ENCODE measurements around the gene DUSP3.
"Not testable (repeated sequence)": the region's sequence is repeated elsewhere in the genome, so short reads cannot be mapped to it uniquely, and the experiment has no call there.

The DUSP3 gene

DNA sequence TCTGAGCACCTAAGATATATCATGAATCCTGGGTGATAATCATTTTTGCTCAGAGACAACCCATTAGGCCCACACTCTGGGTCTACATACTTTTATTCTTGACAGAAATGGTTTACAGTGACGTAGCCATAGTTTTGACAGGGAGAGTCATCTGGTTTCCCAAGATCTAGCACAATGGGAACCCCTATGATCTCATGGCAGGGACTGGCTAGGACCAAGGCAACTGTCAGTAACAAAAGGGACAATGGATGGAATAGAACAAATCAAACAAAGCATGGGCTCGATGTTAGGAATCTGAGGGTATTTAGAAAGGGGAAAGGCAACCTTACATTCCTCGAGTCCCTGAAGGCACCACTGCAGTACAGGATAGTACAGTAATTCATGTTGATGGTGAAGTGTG lies 22.0 kb upstream of the DUSP3 start:
- no peak for DNase-seq

DNA sequence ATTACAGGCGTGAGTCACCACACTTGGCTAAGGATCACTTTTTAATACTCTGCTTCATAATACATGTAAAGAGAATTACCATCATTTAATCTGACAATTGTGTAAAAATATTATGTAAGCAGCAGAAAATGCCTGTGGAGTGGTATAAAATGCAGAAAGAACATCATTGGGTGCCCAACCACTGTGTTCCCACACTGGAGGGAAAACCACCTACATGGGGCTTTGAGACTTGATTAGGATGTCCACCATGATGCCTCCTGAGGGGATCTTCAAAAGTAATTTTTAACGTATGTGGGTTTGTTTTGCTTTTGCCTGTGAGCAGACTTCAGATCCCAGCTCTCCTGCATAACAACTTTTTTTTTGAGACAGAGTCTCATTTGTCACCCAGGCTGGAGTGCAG lies 20.3 kb upstream of the DUSP3 start:
- DNase-seq: no peak

DNA sequence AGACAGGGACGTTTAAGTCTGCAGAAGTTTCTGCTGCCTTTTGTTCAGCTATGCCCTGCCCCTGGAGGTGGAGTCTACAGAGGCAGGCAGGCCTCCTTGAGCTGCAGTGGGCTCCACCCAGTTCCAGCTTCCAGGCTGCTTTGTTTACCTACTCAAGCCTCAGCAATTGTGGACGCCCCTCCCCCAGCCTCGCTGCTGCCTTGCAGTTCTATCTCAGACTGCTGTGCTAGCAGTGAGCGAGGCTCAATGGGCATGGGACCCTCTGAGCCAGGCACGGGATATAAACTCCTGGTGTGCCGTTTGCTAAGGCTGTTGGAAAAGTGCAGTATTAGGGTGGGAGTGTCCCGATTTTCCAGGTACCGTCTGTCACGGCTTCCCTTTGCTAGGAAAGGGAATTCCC lies 19.2 kb upstream of the DUSP3 start:
- not testable (repeated sequence) for DNase-seq

DNA sequence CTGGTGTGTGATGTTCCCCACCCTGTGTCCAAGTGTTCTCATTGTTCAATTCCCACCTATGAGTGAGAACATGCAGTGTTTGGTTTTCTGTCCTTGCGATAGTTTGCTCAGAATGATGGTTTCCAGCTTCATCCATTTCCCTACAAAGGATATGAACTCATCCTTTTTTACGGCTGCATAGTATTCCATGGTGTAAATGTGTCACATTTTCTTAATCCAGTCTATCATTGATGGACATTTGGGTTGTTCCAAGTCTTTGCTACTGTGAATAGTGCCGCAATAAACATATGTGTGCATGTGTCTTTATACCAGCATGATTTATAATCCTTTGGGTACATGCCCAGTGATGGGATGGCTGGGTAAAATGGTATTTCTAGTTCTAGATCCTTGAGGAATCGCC lies 13.9 kb upstream of the DUSP3 start:
- not testable (repeated sequence) for DNase-seq

DNA sequence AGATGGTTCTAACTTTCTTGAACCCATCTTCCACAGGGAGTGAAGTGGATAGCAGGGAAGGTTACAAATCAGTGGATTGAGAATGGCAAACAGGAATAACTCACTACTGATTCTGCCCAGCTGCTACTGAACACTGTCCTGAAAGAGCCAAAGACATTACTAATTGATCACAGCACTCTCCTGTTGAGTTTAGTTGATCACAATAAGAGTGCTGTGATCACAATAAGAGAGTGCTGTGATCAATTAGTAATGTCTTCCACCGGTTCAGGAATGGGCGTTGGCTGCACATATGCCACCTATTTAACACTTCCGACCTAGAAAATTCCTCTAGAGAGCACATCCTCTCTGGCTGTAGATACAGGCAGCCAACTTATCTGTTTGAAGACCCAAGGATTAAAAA lies 12.8 kb upstream of the DUSP3 start:
- no peak for DNase-seq

DNA sequence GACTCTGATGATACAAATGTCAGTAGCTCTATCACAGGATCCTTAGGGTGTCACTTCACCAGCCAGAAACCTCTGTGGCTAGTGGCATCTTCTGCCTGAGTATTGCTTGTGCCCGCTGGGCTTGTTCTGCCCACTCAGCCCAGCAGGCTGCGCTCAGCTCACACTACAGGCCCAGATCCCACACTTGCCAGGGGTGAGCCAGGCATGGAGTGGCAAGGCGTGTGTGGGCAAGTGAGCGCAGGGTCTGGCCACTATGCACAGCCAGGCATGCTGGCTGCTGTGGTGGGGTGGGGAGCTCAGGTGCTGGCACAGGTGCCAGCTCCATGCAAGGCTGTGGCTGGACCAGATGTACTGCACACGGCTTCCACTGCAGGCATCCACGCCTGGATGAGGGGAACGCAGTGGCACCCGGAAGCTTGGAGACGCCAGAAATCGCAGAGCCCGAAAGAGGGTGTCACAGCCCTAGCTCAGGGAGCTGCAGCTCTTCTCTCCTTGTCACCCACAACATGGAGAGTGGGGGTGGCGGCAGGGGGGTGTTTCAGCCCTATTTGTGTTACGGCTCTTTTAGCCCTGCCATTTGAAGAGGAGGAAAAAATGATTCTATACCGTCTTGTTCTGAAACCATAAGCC lies 11.6 kb upstream of the DUSP3 start:
- no peak for DNase-seq

DNA sequence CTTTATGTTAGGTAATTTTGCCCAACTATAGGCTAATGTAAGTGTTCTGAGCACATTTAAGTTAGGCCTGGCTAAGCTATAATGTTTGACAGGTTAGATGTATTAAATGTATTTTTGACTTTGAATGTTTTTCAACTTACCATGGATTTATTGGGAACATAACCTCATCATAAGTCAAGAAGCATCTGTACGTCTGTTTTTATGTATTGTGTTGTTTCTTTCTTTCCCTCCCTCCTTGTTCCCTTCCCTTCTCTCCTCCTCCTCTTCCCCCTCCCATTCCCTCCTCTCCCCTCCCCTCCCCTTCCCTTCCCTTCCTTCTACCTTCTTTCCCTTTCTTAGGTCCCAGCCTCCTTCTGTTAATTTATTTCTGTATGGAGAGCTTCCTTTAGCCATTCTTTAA lies 10.7 kb upstream of the DUSP3 start:
- no peak for DNase-seq

DNA sequence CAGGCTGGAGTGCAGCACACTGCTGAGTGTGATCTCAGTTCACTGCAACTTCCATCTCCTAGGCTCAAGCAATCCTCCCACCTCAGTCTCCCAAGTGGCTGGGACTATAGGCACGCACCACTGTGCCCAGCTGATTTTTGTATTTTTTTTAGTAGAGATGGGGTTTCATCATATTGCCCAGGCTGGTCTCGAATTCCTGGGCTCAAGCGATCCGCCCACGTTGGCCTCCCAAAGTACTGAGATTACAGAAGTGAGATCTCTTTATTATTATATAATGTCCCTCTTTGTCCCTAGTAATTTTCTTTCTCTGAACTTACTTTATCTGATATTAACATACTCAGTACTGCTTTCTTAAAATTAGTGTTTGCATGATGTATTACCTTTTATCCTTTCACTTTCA lies 9.8 kb upstream of the DUSP3 start:
- no peak for DNase-seq

DNA sequence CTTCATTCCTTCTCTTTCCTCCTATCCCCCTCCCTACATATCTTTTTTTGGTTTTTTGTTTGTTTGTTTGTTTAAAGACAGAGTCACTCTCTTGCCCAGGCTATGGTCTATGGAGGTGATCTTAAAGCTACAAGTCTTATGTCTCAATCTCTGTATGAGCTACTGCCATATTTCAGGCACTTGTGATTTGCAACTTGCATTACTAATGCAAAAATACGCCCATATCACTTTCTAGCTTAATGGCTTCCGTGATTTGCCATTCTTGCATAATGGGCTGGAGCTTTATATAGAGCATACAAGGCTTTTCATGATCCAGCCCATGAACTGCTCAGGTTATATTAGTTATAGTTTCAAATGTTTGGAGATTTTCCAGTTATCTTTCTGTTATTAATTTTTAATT lies 9.0 kb upstream of the DUSP3 start:
- DNase-seq: no peak

DNA sequence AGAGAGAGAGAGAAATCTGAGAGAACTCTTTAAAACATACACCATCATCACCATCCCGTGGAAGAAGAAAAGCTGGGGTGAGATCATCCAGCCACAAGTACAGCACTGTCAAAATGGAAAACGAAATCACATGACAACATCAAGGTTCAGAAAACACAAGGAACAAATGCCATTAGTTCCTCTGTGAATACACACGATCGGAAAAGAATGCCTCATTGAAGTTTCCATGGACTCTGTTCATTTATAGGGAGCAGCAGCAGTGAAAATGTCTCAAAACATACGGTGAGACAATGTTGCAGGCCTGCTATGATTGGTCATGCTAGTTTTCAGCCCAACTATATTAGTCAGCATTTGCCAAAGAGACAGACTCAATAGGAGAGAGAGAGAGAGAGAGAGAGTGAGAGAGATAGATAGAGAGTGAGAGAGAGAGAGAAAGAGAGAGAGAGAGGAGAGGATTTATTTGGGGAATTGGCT lies 5.9 kb upstream of the DUSP3 start:
- no peak for DNase-seq

DNA sequence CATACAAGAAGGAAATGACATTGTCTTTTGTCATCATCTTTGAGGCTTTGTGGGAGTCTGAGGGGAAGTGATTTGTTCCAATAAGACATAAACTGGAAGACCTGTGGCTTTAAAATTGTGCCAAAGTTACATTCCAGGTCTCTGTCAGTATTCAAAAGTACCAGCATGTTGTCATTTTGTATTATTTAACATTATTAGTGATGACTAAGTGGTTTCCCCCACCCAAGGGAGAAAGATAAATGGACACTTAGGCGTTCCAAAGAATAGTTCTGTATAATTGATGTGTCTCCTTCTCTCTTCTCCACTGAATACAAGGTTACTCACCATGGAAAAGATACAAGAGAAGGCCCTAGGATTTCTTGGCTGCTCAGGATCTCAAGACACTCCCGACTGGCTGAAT lies 5.3 kb upstream of the DUSP3 start:
- no peak for DNase-seq

DNA sequence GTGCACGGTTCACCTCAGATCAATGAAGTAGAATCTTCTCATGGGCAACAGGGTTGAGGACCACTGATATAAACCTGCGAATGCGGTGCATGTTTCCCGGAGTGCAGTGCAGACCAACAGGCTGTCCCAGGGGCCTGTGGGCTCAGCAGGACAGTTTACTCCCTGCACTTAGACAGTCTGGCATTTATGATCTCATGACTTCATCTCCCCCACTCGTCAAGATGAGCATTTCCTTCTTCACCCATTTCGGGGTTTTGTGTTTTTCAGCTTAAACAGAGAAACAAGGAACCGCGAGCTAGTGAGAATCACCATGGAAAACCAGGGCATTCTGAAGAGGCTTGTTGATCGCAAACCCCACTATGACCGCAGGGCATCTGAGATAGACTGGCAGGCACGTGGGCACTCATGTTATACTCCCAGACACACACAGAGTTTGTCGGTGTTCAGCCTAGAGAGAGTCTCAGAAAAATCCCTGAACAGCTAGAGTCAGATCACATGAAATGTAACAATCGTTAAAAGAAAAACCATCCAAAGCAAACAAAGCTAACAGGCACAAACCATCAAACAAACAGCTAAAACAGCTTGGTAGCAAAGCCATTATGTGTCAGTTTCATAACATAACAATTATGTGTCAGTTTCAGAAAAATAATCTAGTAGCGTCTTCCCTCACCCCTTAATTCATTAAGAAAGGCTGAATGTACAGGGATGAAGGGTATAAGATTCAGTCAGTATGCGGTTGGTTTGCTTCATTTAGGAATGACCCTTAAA lies 4.3 kb upstream of the DUSP3 start:
- no peak for DNase-seq

DNA sequence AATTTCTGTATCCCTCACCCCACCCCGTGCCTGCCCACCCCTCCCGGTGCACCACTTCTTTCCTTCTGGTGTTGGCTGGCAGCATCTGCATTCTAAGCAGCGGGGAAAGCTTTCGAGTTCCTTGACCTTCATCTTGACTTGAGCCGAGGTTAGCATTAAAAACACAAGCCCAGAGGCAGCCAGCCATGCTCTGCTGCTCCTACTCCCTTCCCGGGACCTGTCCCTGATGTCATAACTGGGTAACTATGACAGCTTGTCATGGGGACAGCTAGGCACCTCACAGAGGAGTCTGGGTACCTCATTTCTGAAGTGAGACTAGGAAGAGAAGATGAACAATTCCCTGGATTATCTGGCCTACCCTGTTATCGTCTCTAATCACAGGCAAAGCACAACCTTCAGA lies 1.4 kb upstream of the DUSP3 start, which contains the start of gene CFAP97D1:
Gene CFAP97D1 (plus strand): TSS at position 301 of the 400 bp plus-strand sequence. CDS start 28 bp downstream, at position 329.
- no peak for DNase-seq

DNA sequence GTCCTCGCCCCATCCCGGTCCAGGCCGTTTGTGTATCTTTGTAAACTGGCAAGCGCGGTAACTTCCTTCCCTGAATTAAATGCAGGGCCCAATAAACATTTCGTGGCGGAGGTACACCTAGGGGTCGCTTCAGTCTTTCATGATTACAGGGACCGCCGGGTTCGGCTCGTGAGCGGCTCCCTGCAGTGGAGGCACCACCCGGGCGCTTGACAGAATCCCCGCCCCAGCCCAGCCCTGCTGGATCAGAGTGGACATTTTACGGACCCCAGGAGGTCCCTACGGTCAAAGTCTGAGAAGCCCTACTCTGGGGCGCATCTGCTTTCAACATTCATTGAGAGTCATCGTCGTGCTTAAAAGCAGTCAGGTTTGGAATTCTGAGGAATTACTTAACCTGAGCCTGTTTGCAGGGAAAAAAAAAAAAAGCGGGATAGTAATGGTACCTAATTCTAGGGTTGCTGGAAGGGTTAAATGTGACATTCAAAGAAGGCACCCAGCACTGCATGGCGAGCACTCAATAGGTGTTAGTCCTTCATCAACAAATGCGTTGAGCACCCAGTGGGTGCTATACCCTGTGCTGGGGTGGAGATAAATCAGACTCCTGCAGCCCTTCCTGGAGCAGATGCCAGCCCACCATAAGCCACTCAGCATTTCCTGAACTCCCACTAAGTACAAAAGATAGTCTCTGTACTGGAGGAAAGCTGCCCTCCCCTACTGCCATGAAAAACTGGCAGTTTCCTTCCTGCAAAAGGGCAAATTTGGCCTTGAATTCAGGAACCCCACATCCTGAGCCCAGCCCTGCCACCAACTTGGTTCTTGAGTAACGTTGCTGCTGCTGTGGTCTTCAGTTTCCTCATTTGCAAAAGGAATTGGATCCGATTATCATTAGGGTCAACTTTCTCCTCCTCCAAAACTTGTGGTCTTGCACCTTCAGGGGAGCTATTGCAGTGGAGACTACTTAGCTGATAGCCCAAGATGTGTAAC lies 658 bp upstream of the DUSP3 start:
- DNase-seq: peak; percentile 17

DNA sequence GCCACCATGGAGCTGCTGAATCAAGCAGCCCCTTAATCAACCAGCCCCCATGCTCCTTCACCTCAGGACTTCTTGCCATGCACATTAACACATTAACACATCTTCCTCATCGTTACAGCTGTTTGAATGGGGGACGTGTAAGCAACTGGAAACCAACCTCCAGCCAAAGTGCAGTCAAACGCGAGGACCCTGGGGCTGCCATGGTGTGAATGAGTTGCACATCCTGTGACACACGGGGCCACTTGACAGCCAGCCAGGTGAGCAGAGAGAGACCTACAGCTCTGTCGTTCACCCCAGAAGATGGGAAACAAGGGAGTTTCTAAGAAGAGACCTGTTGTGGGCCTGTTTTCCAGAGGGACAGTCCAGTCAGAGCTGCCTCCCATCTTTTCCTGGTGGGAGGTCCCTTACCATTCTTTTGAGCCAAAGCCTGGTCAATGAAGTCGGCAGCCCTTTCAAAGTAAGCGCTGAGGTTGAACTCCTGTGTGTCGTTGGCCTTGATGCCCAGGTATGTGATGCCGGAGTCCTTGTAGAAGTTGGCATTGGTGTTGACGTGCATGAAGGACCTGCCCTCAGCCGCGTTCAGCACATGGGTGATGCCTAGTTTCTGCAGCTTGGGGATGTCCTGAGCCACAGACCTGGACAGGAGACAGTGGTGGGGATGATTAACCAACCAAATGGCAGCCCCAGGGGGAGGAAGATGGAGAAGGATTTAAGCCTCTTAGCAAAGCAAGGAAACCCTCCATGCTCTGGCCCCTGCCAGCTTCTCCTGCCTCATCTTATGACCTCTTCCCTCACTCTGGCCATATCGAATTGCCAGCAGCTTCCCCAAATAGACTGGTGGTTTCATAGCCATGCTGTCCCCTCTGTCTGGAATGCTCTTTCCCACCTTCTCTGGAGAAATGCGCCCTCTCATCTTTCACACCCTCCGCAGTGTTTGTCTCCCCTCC lies 4.2 kb downstream of the DUSP3 start:
- no peak for DNase-seq

DNA sequence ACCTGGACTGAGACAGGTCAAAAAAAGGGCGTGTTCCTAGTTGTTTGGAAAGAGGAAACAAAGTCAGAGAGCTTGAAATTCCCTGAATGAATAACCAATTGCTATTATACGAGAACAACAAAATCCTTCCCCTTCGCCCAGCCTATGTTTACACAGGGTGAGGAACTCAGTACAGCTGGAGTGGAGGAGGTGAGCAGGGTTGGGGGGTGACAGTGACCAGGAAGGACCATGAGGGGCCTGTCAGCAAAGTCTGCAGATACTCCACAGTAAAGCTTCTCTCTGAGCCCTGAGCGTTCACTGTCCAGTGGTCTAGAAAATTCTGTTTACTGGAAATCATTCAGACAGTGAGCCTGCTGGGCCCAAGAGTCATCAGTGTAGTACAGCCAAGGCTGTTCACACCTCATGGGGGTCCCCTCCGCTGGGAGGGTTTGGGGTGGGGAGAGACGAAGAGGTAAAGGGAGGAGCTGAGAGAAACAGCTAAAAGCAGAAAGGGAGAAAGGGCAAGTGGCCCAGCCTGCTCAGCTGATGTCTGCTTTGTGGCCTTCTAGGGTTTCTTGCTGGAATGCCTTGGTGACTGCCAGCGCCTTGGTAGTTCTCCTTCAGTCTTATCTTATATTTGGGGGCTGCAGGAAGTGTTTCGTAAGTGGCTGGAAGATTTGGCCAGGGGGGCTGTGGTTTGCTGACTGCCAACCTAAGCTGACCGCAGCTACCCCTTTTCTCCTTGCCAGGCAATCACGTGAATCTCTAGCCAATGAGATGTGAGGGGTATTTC lies 5.7 kb downstream of the DUSP3 start:
- no peak for DNase-seq

DNA sequence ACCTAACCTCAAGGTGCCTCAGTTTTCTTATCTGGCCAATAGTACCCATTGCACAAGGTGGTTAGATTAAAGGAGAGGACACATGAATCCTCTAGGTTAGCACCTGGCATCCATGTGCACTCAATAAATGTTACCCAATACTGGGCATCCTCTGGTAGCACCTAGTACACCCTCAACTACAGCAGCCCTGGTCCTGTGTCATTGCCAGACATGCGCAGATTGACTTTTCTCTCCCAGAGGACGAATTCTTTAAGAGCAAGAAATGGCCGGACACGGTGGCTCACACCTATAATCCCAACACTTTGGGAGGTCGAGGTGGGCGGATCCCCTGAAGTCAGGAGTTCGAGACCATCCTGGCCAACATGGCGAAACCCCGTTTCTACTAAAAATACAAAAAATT lies 7.3 kb downstream of the DUSP3 start:
- no peak for DNase-seq

DNA sequence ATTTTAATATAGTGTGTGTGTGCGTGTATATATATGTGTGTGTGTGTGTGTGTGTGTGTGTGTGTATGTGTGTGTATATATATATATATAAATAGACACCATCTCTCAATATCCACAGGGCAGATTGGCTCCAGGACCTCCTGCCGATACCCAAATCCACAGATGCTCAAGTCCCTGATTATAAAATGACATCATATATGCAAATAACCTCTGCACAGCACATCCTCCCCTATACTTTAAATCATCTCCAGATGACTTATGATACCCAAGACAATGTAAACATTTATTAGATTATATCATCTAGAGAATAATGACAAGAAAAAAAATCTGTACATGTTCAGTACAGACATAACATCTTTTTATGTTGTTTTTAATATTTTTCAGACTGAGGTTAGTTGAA lies 7.8 kb downstream of the DUSP3 start:
- no peak for DNase-seq

DNA sequence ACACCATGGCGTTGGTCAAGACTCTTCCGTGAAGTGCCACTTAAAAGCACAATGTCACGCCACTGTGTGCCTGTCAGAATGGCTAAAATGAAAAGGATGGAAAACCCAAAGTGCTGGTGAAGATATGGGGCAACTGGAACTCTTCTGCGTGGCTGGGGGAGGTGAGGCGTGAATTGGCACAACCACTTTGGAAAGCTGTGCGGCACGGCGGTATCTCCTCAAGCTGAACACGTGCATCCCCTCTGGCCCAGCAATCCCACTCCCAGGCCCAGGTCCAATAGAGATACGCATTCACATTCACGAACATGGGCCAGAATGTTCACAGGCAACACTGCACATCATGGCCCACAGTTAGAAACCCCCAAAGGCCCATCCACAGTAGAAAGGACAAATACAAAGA lies 8.9 kb downstream of the DUSP3 start:
- DNase-seq: no peak

DNA sequence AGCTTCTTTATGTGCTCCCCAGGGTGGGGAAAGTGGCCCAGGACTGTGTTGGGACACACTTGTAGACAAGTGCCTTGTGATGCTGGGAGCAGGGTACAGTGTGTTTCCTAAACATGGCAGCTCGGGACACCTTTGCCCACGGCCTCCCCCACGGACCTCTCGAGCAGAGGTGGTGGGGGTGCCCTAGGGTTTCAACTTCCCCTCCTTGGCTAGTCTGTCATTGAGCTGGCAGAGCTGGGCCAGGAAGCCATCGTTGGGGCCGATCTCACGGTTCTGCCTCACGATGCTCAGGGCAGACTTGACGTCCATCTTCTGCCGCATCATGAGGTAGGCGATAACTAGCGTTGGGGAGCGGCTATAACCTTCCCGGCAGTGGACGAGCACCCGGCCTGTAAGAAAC lies 9.4 kb downstream of the DUSP3 start:
- DNase-seq: no peak

DNA sequence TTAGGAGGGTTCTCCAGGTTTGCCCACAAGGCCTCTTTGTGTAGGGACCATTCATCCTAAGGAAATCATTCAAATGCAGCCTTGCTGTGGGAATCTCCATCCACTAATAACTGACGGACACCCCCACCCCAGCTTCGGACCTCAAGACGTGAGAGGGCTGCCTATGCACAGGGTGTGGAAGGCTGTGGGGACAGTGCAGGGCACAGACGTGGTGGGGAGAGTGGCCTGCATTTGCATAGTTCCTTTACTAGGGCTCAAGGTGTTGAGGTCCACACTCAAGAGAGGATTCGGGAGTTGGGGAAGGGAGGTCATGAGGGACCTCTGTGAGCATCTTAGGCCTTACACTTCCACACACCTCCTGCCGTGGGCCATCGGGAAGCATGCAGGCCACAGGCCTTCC lies 9.8 kb downstream of the DUSP3 start:
- no peak for DNase-seq

All from stimulated activated CD4-positive, alpha-beta T cell treated with anti-CD3 and anti-CD28 coated beads, Interleukin-1b, Interleukin-23, amount 100 ng/mL, for 48 hours (primary cell).